PC-3 (cell line): ENCODE measurements around the gene ZNF467. TPM values are rescaled to one million over a fixed set of nuclear protein-coding genes. Genes with fewer than 3 reads are reported as not detected.

Source experiments
- ATAC-seq: fragments of 200-7000 bp; cut with Tn5 transposase; 2 replicates; pipeline ENCODE4 v1.9.1; 2020; ENCODE audit warnings: mild to moderate bottlenecking, moderate library complexity
- BruUV-seq: library from RNA; stranded (reverse); fragments of 400-500 nt; replicated peaks from 2 replicates; lab custom pipeline; 2021; lab: Mats Ljungman, UMichigan
- CTCF ChIA-PET: fragments of 300-600 bp; sonication (Branson Sonifier 250); formaldehyde crosslinking; loops from one replicate; lab custom pipeline; 2022; ENCODE audit warnings: antibody characterized with exemption; lab: Charles Lee
- POLR2A ChIA-PET: fragments of 300-600 bp; sonication (Branson Sonifier 250); formaldehyde crosslinking; loops from one replicate; lab custom pipeline; 2022; ENCODE audit warnings: antibody characterized with exemption; ENCODE audit not compliant: unreplicated experiment; lab: Charles Lee
- DNase-seq: peaks from one replicate; pipeline ENCODE4 v3.0.0-alpha.2; 2015
- H2AFZ ChIP-seq: fragments of 300-600 bp; sonication (generic); 2 replicates; pipeline ENCODE4 v1.6.0; 2016; ENCODE audit warnings: antibody characterized with exemption, low read length
- H3F3A ChIP-seq: fragments of 300-600 bp; sonication (generic); one replicate; pipeline ENCODE4 v1.6.0; 2017; ENCODE audit warnings: antibody characterized with exemption, low read length, control low read depth, mild to moderate bottlenecking; ENCODE audit not compliant: unreplicated experiment
- H3K27ac ChIP-seq: fragments of 300-600 bp; sonication (generic); 2 replicates; pipeline ENCODE4 v1.5.1; 2016; ENCODE audit warnings: mild to moderate bottlenecking, low read length
- H3K27me3 ChIP-seq: fragments of 300-600 bp; sonication (generic); 2 replicates; pipeline ENCODE4 v1.6.1; 2016; ENCODE audit warnings: low read length, mixed read lengths
- H3K36me3 ChIP-seq: fragments of 300-600 bp; sonication (generic); 2 replicates; pipeline ENCODE4 v1.6.1; 2016; ENCODE audit warnings: low read depth, mixed run types, low read length, mixed read lengths
- H3K4me1 ChIP-seq: fragments of 300-600 bp; sonication (generic); 2 replicates; pipeline ENCODE4 v1.5.1; 2016; ENCODE audit warnings: low read length; ENCODE audit not compliant: insufficient read depth
- H3K4me2 ChIP-seq: fragments of 300-600 bp; sonication (generic); 2 replicates; pipeline ENCODE4 v1.6.0; 2016; ENCODE audit warnings: low read length
- H3K4me3 ChIP-seq: fragments of 300-600 bp; sonication (generic); 2 replicates; pipeline ENCODE4 v1.5.1; 2016; ENCODE audit warnings: mild to moderate bottlenecking, low read length, mixed read lengths
- H3K79me2 ChIP-seq: fragments of 300-600 bp; sonication (generic); 2 replicates; pipeline ENCODE4 v1.6.1; 2017; ENCODE audit warnings: low read length, mixed read lengths
- H3K9ac ChIP-seq: fragments of 300-600 bp; sonication (generic); 2 replicates; pipeline ENCODE4 v1.6.0; 2016; ENCODE audit warnings: mild to moderate bottlenecking, low read length
- H3K9me2 ChIP-seq: fragments of 300-600 bp; sonication (generic); replicated peaks from 2 replicates; pipeline ENCODE4 v1.6.1; 2016; ENCODE audit warnings: mixed run types, low read length, mixed read lengths
- H3K9me3 ChIP-seq: fragments of 300-600 bp; sonication (generic); 2 replicates; pipeline ENCODE4 v1.6.1; 2016; ENCODE audit warnings: low read length, mixed read lengths
- H4K20me1 ChIP-seq: fragments of 300-600 bp; sonication (generic); 2 replicates; pipeline ENCODE4 v1.6.1; 2016; ENCODE audit warnings: low read length, mixed read lengths
- CTCF ChIP-seq: fragments of 300-600 bp; sonication (generic); conservative IDR thresholded peaks from 2 replicates; pipeline ENCODE4 v1.5.1; 2017; ENCODE audit warnings: antibody characterized with exemption, low read depth, mild to moderate bottlenecking, low read length
- EZH2 ChIP-seq: fragments of 300-600 bp; sonication (generic); IDR thresholded peaks from one replicate; pipeline ENCODE4 v1.6.1; 2017; ENCODE audit warnings: antibody characterized with exemption, mild to moderate bottlenecking, low read length; ENCODE audit not compliant: unreplicated experiment
- EZH2phosphoT487 ChIP-seq: fragments of 300-600 bp; sonication (generic); IDR thresholded peaks from 2 replicates; pipeline ENCODE4 v1.6.1; 2018; ENCODE audit warnings: mild to moderate bottlenecking, antibody characterized with exemption, low read length, borderline replicate concordance
- intact Hi-C: fragments of 100-400 bp; cut with micrococcal nuclease; formaldehyde crosslinking; loops from 2 replicates; pipeline ENCODE4 v1.9.0; 2023
- total RNA-seq: library from RNA; depleted of rRNA; stranded (reverse); fragments of >200 nt; gene quantifications from 2 replicates; pipeline ENCODE4 v1.2.3, GENCODE V29; 2014

The ZNF467 gene
- total RNA-seq, 1 experiment from 2014 or later: 6.3 TPM

GRCh38 chr7:149723082-149723767 lies 50.2 kb downstream of the ZNF467 start:
- no peak overlapping the region for H3K27ac ChIP-seq
- H3F3A ChIP-seq: no peaks in the 10 kb centered on the region
- no peaks in the 10 kb centered on the region for H4K20me1 ChIP-seq
- H3K4me1 ChIP-seq: no peaks in the 10 kb centered on the region
- ATAC-seq: no peak
- no peak overlapping the region for H3K9ac ChIP-seq
- CTCF ChIA-PET: interaction anchor here (0.5 kb wide), 1 partner anchor 9 kb away, joined by 8 read pairs; no protein-coding TSS in a partner anchor
- POLR2A ChIA-PET: no interaction called here
- H3K36me3 ChIP-seq: no peaks in the 10 kb centered on the region
- intact Hi-C loops: no loop called here
- DNase-seq: no peak
- no peak overlapping the region for H2AFZ ChIP-seq
- no peaks in the 10 kb centered on the region for H3K9me2 ChIP-seq
- no peak for TF ChIP-seq EZH2phosphoT487
- no peak for TF ChIP-seq EZH2
- no peak for TF ChIP-seq CTCF
- no peaks in the 10 kb centered on the region for H3K79me2 ChIP-seq
- H3K4me2 ChIP-seq: no peak overlapping the region
- H3K4me3 ChIP-seq: no peak overlapping the region
- H3K27me3 ChIP-seq: no peaks in the 10 kb centered on the region
- no TSS peak for BruUV-seq
- H3K9me3 ChIP-seq: no peaks in the 10 kb centered on the region

GRCh38 chr7:149722356-149722957 lies 50.9 kb downstream of the ZNF467 start:
- ChIA-PET CTCF (no interaction called here), POLR2A (no interaction called here)
- no peak overlapping the region for H3K4me2 ChIP-seq
- no peaks in the 10 kb centered on the region for H3F3A ChIP-seq
- no peaks in the 10 kb centered on the region for H3K9me2 ChIP-seq
- H3K9me3 ChIP-seq: no peaks in the 10 kb centered on the region
- H3K27ac ChIP-seq: no peak overlapping the region
- TF ChIP-seq CTCF: no peak
- no peak overlapping the region for H2AFZ ChIP-seq
- no peak overlapping the region for H3K9ac ChIP-seq
- BruUV-seq: no TSS peak
- H3K4me3 ChIP-seq: no peak overlapping the region
- intact Hi-C loops: no loop called here
- no peak for DNase-seq
- no peaks in the 10 kb centered on the region for H3K36me3 ChIP-seq
- H3K79me2 ChIP-seq: peaks cover 1% of the 10 kb centered on the region; the same call in 1 of the 2 replicates
- no peaks in the 10 kb centered on the region for H3K4me1 ChIP-seq
- no peaks in the 10 kb centered on the region for H4K20me1 ChIP-seq
- ATAC-seq: no peak
- H3K27me3 ChIP-seq: no peaks in the 10 kb centered on the region

GRCh38 chr7:149721084-149721601 lies 52.2 kb downstream of the ZNF467 start:
- no peak overlapping the region for H3K4me3 ChIP-seq
- no peaks in the 10 kb centered on the region for H3K27me3 ChIP-seq
- H3K79me2 ChIP-seq: peaks cover 14% of the 10 kb centered on the region; the same call in 1 of the 2 replicates
- H3K9ac ChIP-seq: no peak overlapping the region
- no peak overlapping the region for H3K4me2 ChIP-seq
- H3K9me2 ChIP-seq: no peaks in the 10 kb centered on the region
- ChIA-PET POLR2A (no interaction called here), CTCF (no interaction called here)
- no peaks in the 10 kb centered on the region for H4K20me1 ChIP-seq
- H3K36me3 ChIP-seq: no peaks in the 10 kb centered on the region
- no peak overlapping the region for H2AFZ ChIP-seq
- H3K4me1 ChIP-seq: no peaks in the 10 kb centered on the region
- H3F3A ChIP-seq: no peaks in the 10 kb centered on the region
- intact Hi-C loops: no loop called here
- ATAC-seq: no peak
- H3K27ac ChIP-seq: no peak overlapping the region
- no TSS peak for BruUV-seq
- no peak for DNase-seq
- no peaks in the 10 kb centered on the region for H3K9me3 ChIP-seq
- TF ChIP-seq CTCF (no peak), EZH2 (no peak), EZH2phosphoT487 (no peak)
